AG09309 (cell line): ENCODE data around the gene BBX.

Experiments used
- DNase-seq: peaks from one replicate; pipeline ENCODE4 v3.0.0-alpha.2; 2010; ENCODE audit warnings: low read depth
- H3K4me3 ChIP-seq: 2 replicates; pipeline ENCODE4 v1.5.1; 2011; ENCODE audit warnings: mild to moderate bottlenecking, low read depth, low read length, moderate library complexity; ENCODE audit not compliant: control insufficient read depth
- TF ChIP-seq, protein P1 (sequence below): IDR thresholded peaks from 2 replicates; pipeline ENCODE4 v1.5.1; 2011; ENCODE audit warnings: mild to moderate bottlenecking, low read depth, low read length, inconsistent platforms; ENCODE audit not compliant: insufficient read depth, control insufficient read depth; ENCODE audit errors: missing control alignments

BBX gene

DNA sequence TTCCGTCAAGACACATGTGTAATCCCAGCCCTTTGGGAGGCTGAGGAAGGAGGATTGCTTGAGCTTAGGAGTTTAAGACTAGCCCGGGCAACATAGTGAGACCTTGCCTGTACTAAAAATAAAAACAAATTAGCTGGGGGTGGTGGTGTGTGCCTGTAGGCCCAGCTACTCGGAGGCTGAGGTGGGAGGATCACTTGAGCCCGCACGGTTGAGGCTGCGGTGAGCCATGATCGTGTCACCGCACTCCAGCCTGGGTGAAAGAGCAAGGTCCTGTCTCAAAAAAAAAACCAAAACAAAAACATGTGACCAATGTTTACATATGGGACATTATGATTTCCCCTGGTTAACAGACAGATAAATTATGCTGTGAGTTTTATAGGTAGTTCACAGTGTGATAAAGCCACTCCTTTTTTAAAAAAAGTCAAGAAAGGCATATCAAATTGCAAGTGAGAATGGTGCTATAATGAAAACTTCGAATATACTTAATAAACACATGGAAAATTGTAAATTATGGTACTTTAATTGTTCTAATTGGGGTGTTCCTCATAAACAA lies 9.2 kb downstream of the BBX start:
- TF ChIP-seq, protein P1, sequence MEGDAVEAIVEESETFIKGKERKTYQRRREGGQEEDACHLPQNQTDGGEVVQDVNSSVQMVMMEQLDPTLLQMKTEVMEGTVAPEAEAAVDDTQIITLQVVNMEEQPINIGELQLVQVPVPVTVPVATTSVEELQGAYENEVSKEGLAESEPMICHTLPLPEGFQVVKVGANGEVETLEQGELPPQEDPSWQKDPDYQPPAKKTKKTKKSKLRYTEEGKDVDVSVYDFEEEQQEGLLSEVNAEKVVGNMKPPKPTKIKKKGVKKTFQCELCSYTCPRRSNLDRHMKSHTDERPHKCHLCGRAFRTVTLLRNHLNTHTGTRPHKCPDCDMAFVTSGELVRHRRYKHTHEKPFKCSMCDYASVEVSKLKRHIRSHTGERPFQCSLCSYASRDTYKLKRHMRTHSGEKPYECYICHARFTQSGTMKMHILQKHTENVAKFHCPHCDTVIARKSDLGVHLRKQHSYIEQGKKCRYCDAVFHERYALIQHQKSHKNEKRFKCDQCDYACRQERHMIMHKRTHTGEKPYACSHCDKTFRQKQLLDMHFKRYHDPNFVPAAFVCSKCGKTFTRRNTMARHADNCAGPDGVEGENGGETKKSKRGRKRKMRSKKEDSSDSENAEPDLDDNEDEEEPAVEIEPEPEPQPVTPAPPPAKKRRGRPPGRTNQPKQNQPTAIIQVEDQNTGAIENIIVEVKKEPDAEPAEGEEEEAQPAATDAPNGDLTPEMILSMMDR = no peak
- DNase-seq = no peak
- H3K4me3 ChIP-seq = no peak overlapping the region

DNA sequence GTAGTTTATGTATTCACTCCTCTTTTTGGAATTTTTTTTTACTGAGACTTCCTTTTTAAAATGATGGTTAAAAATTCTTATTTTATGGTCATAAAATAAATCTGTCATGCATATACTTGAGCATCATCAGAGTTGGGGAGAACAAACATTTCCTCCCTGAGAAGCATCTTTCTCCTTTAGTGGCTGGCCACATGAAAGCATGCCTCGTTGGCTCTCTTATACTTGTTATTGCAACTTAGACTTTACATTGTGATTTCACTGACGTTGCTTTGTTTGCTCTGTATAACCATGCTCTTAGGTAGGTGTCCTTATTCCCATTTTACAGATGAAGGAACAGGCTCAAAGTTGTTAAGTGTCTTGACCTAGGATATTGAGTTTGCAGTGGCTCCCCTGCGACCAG lies 18.1 kb downstream of the BBX start:
- no peak for DNase-seq
- no peak overlapping the region for H3K4me3 ChIP-seq
- TF ChIP-seq, protein P1 = no peak

DNA sequence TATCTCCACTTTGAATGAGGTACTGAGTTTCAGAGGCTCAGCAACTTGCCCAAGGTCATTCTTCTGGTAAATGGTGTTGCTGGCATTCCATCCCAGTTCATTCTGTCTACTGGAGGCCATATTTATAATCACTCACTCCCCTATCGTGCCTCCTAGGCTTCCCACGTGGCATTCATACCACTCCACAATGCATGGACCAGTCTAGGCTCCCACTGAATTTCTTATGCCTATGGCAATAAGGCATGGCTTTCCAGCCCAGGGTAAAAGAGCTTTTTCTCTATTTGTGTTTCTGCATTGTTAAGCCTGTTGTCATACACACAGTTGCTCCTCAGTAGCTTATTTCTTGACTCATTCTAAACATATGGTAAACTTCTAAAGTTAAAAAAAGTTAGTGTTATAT lies 19.9 kb downstream of the BBX start:
- TF ChIP-seq, protein P1 = no peak
- no peak overlapping the region for H3K4me3 ChIP-seq
- DNase-seq = no peak

DNA sequence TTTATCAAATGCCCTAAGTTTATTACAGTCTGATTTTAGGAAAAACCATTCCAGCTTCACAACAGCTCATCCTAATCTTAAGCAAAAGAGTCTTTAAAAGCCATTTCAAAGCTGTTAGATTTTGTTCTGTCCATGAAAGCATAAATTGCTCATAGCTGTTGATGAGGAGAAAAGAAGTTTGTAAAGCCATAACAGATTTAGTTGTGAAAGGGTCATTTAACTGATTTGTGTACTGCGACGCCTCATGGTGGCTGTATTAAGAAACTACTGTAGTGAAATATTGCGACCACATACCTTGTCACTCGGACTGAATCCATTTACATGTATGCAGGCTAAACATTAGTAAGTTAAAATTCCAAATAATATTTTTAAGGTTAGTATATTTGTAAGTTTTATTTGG lies 20.9 kb downstream of the BBX start:
- DNase-seq = no peak

DNA sequence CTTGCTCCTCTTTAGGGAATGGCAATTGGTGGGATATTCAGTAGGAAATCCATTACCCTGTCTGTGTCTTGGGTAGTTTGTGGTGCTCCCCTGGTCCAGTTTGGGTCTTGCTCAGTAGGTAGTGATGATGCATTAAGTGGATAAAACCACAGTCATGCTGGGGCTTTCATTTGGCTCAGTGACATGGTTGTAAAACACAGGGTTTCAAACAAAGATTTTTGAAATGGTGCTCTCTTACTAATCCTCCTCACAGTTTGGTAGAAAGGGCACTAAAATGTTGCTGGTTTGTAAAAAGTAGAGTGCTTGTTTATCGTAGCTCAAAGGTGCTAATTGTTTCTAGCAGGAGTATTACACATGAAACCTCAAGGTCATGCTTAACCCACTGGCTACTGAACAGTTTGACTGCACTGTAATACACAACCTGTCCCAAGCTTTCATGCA lies 22.9 kb downstream of the BBX start:
- H3K4me3 ChIP-seq = no peak overlapping the region
- DNase-seq = peak; percentile 31
- TF ChIP-seq, protein P1 = no peak

More for the DNA sequence above, 20.9 kb downstream of the BBX start:
- TF ChIP-seq, protein P1 = peak; percentile 4
- H3K4me3 ChIP-seq = no peak overlapping the region

DNA sequence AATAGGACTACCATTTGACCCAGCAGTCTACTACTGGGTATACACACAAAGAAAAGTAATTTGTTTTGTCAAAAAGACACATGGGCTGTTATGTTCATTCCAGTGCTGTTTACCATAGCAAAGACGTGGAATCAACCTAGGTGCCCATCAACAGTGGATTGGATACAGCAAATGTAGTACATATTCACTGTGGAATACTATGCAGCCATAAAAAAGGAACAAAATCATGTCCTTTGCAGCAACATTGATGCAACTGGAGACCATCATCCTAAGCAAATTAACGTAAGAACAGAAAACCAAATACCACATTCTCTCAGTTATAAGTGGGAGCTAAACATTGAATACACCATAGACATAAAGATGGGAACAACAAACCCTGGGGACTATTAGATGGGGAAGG lies 25.8 kb downstream of the BBX start:
- no peak for DNase-seq
- H3K4me3 ChIP-seq = no peak overlapping the region
- TF ChIP-seq, protein P1 = no peak

DNA sequence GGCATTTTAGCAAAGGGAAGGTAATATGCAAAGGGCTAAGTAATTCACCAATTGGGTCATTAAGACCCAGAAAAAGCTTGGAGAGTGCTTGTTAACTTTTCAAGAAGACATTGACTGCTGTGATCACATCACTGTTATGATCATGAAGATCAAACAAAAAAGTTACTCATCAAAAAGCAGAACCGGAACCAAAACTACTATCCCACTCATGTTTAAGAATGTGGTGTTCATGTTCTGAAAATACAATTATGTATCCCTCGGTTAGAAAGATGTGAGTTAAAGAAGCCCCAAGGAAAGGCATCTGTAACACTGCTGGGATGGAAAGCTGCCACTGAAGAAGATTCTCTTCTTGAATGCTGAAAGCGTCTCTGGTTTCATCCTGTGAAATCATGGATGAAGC lies 32.6 kb downstream of the BBX start:
- H3K4me3 ChIP-seq = no peak overlapping the region
- DNase-seq = no peak
- TF ChIP-seq, protein P1 = no peak
